ENCODE measurements around the gene ATXN7L2.

The ATXN7L2 gene

GRCh38 chr1:109482791-109483671 lies 674 bp upstream of the ATXN7L2 start:
- no peaks in the 10 kb centered on the region for H4K20me1 ChIP-seq (ENCODE audit: insufficient read depth, low read length)
- no peaks in the 10 kb centered on the region; the same call in 1 of the 2 replicates for H3K27me3 ChIP-seq (ENCODE audit: insufficient read depth, low read length)
- no peaks in the 10 kb centered on the region for H3K36me3 ChIP-seq (ENCODE audit: insufficient read depth, low read length)
- H3K79me2 ChIP-seq (ENCODE audit: insufficient read depth, low read length), result no peaks in the 10 kb centered on the region
- peak overlapping the region; percentile 70 for H3K4me3 ChIP-seq (ENCODE audit: low read depth, low read length, poor library complexity, severe bottlenecking)
- peaks cover 23% of the 10 kb centered on the region for H3K4me1 ChIP-seq (ENCODE audit: insufficient read depth, low read length, severe bottlenecking)
- H3K9me3 ChIP-seq (ENCODE audit: low read length), result no peaks in the 10 kb centered on the region
- TF ChIP-seq CTCF (IDR thresholded peaks at IDR 0.05; ENCODE audit: low read length) (peak; percentile 32; the same call in 1 of the 2 replicates), EZH2 (IDR thresholded peaks at IDR 0.05; ENCODE audit: borderline replicate concordance, low read length) (no peak)
- H3K27ac ChIP-seq (ENCODE audit: low read depth, low read length, poor library complexity, severe bottlenecking), result no peak overlapping the region
- H3K9me2 ChIP-seq (ENCODE audit: low read depth, low read length), result no peaks in the 10 kb centered on the region
- peak overlapping the region; percentile 99 for H3K4me2 ChIP-seq (ENCODE audit: low read length)
- peak overlapping the region; percentile 98; the same call in 1 of the 2 replicates for H2AFZ ChIP-seq (ENCODE audit: low read length)
- peaks cover 5% of the 10 kb centered on the region; the same call in 1 of the 2 replicates for H3F3A ChIP-seq (ENCODE audit: insufficient read depth, low read length)
- peak overlapping the region; percentile 64; the same call in 1 of the 2 replicates for H3K9ac ChIP-seq (ENCODE audit: low read length)

GRCh38 chr1:109484519-109484975 lies 842 bp downstream of the ATXN7L2 start:
- Histone ChIP-seq H2AFZ (ENCODE audit: low read length) (peak overlapping the region; percentile 44; the same call in 1 of the 2 replicates), H3F3A (ENCODE audit: insufficient read depth, low read length) (peaks cover 5% of the 10 kb centered on the region; the same call in 1 of the 2 replicates), H3K4me3 (ENCODE audit: low read depth, low read length, poor library complexity, severe bottlenecking) (peak overlapping the region; percentile 86), H3K4me1 (ENCODE audit: insufficient read depth, low read length, severe bottlenecking) (peaks cover 23% of the 10 kb centered on the region), H3K79me2 (ENCODE audit: insufficient read depth, low read length) (no peaks in the 10 kb centered on the region), H3K9me2 (ENCODE audit: low read depth, low read length) (no peaks in the 10 kb centered on the region), H3K36me3 (ENCODE audit: insufficient read depth, low read length) (no peaks in the 10 kb centered on the region), H3K9me3 (ENCODE audit: low read length) (no peaks in the 10 kb centered on the region), H3K27ac (ENCODE audit: low read depth, low read length, poor library complexity, severe bottlenecking) (peak overlapping the region; percentile 9), H3K4me2 (ENCODE audit: low read length) (peak overlapping the region; percentile 97), H3K9ac (ENCODE audit: low read length) (peak overlapping the region; percentile 84), H4K20me1 (ENCODE audit: insufficient read depth, low read length) (no peaks in the 10 kb centered on the region), H3K27me3 (ENCODE audit: insufficient read depth, low read length) (no peaks in the 10 kb centered on the region; the same call in 1 of the 2 replicates)
- no peak for TF ChIP-seq CTCF (IDR thresholded peaks at IDR 0.05; ENCODE audit: low read length)
- no peak for TF ChIP-seq EZH2 (IDR thresholded peaks at IDR 0.05; ENCODE audit: borderline replicate concordance, low read length)

- peaks cover 23% of the 10 kb centered on the region for H3K4me1 ChIP-seq (ENCODE audit: insufficient read depth, low read length, severe bottlenecking)
- peak overlapping the region; percentile 97 for H3K4me2 ChIP-seq (ENCODE audit: low read length)
- H4K20me1 ChIP-seq (ENCODE audit: insufficient read depth, low read length), result no peaks in the 10 kb centered on the region
- no peaks in the 10 kb centered on the region for H3K79me2 ChIP-seq (ENCODE audit: insufficient read depth, low read length)
- H3F3A ChIP-seq (ENCODE audit: insufficient read depth, low read length), result peaks cover 5% of the 10 kb centered on the region; the same call in 1 of the 2 replicates
- no peaks in the 10 kb centered on the region for H3K9me2 ChIP-seq (ENCODE audit: low read depth, low read length)
- H3K4me3 ChIP-seq (ENCODE audit: low read depth, low read length, poor library complexity, severe bottlenecking), result peak overlapping the region; percentile 86
- no peaks in the 10 kb centered on the region; the same call in 1 of the 2 replicates for H3K27me3 ChIP-seq (ENCODE audit: insufficient read depth, low read length)
- H2AFZ ChIP-seq (ENCODE audit: low read length), result no peak overlapping the region
- TF ChIP-seq CTCF (IDR thresholded peaks at IDR 0.05; ENCODE audit: low read length), result no peak
- H3K27ac ChIP-seq (ENCODE audit: low read depth, low read length, poor library complexity, severe bottlenecking), result peak overlapping the region; percentile 9
- no peaks in the 10 kb centered on the region for H3K9me3 ChIP-seq (ENCODE audit: low read length)
- peak overlapping the region; percentile 84 for H3K9ac ChIP-seq (ENCODE audit: low read length)
- no peaks in the 10 kb centered on the region for H3K36me3 ChIP-seq (ENCODE audit: insufficient read depth, low read length)
These were observed 1.3 kb downstream of the ATXN7L2 start for GRCh38 chr1:109485001-109485400.
